Dermis microvascular lymphatic vessel endothelial cell (primary cell): ENCODE data around the gene ZBTB48. TPM values are rescaled to one million over a fixed set of nuclear protein-coding genes. Genes with fewer than 3 reads are reported as not detected.
"Not testable (repeated sequence)": the region's sequence is repeated elsewhere in the genome, so short reads cannot be mapped to it uniquely, and the experiment has no call there.

Experiments used
- DNase-seq, 2 donors: peaks; one replicate each; pipeline versions ENCODE4 v3.0.0 to v3.0.0-alpha.2; 2010; ENCODE audit warnings: low read depth in 2 of 2
- total RNA-seq: library from RNA; depleted of rRNA; stranded (reverse); fragments of >200 nt; gene quantifications from 2 replicates; pipeline ENCODE4 v1.2.1, GENCODE V29; 2014

Gene ZBTB48
- total RNA-seq, 1 donor from 2014 or later = 9.5 TPM

- DNase-seq = no peak
Measured at GRCh38 chr1:6591222-6591621, 11.4 kb downstream of the ZBTB48 start.

DNA sequence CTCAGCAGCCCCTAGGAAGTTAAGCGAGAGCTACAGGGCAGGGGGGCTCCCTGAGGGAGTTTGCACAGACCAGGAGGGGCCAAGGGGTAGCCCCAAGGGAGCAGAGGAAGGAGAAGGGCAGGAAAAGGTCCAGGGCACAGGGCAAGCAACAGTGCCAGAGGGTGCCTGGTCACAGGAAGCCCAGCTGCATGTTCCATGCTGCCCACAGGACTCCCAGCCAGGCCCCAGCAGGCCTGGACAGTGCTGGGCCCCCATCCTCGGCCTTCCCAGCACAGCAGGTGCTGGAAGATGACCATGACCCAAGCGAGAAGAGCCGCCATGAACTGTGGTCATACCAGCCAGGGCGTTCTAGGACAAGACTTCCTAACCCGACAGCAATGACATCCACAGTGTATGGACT, 11.8 kb downstream of the ZBTB48 start:
- no peak for DNase-seq

DNA sequence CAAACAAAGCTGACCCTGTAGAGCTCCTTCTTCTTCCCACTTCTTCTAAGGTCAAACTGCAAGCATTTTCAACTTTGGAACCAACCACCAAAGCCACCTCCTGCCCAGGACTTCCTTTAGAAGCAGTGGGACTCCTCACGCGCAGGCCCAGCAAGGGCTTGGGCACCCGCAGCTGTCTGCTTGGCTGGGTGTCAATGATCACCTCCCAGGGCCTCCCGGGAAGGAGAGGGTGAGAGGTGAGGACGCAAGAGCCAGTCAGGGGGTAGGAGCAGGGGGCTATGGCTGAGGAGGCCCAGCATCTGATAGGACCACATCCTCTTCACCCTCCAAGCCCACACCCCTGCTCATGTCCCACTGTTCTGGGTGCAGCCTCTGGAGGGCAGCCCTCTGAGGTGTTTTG, 12.6 kb downstream of the ZBTB48 start:
- no peak for DNase-seq

DNA sequence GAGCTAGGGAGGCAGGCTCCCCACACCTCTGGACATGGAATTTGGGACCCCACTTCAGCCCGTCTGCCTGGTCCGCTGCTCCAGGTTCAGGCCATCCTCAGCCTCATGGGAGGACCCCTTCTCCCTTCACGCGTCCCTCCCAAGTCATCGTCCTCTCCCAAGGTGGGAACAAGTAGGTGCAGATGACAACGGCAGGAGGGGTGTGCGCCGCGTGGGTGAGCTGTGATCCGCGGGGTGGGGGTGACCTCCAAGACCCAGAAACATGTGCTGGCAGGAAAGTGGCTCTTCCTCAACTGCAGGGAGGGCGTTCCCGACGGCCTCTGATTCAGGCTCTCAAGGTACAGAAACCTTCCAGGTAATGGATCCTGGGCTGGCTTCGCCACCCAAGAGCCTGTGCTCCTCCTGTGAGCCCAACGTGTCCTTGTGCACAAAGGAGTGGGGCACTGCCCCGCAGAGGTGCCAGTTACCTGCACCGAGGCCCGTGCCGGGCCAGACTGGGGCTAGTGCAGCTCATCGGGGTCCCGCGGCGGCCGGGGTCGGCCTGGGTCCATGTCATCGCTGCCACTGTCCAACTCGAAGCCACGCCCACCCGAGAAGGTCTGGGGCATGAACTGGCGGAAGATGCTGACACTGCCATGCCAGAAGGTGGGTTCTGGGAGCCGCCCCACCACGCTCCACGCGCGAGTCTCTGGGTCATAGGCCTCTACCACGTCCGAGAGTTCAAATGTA, 13.2 kb downstream of the ZBTB48 start:
- DNase-seq = no peak

GRCh38 chr1:6593810-6594209, 14.0 kb downstream of the ZBTB48 start:
- no peak for DNase-seq

- no peak for DNase-seq
Measured at GRCh38 chr1:6594977-6595740, 15.4 kb downstream of the ZBTB48 start.

- DNase-seq = peak in 1 of 2 donors; percentile 48
Measured at GRCh38 chr1:6596351-6596750, 16.6 kb downstream of the ZBTB48 start.

DNA sequence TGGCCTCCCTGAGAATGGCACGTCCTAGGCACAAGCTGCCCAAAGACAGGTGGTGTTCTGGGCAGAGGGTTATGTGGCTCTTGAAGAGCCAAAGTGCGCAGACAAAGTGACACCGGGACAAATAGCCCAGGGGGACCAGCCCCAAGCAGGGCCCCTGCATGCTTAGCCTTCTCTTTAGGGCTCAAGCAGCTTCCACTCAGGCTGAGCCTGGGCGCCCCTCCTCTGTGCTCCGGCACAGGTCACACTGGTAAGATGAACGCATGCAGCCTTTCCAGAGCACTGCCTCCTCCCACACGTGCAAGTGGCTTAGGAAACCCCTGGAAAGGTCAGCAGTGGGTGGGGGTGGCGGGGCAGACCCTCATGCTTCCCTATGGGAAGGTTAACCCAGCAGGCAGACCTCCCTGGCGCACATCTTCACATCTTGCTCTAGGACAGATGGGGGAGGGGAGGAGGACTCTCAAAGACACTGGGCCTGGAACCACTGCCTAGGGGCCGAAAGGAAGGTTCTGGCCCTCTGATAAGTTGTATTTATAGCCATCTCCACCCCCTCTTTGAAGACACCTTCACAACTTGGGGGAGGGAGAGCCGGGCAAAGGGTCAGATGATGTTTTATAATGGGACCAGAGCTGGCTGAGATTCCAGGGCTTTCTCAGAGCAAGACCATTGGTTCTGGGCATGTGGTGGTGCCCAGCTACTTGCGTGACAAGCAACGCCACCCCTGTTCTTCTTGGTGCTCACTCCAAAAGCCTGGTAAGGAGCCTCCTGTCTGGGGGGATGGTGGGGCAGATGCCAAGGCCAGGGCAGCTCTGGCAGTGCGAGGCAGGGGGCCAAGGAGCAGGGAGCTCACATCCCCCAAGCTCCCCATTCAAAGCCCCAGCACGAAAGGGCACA, 17.3 kb downstream of the ZBTB48 start:
- DNase-seq = no peak

DNA sequence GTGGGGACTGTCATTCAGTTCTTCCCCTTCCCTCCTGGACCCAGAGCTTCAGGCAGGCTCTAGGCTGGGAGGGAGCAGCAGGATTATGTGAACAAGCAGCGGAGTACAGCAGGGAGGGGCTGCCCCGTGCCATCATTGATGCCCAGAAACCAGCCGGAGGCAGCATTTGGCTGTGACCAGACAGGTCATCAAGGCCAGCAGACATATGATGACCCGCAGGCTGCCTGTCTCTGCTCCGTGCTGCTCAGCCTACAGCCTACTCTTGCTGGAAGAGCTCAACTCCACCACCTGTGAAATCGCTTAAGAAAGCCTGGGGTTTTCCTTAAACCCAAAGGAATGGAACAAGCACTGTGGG, 18.0 kb downstream of the ZBTB48 start:
- DNase-seq = no peak

DNA sequence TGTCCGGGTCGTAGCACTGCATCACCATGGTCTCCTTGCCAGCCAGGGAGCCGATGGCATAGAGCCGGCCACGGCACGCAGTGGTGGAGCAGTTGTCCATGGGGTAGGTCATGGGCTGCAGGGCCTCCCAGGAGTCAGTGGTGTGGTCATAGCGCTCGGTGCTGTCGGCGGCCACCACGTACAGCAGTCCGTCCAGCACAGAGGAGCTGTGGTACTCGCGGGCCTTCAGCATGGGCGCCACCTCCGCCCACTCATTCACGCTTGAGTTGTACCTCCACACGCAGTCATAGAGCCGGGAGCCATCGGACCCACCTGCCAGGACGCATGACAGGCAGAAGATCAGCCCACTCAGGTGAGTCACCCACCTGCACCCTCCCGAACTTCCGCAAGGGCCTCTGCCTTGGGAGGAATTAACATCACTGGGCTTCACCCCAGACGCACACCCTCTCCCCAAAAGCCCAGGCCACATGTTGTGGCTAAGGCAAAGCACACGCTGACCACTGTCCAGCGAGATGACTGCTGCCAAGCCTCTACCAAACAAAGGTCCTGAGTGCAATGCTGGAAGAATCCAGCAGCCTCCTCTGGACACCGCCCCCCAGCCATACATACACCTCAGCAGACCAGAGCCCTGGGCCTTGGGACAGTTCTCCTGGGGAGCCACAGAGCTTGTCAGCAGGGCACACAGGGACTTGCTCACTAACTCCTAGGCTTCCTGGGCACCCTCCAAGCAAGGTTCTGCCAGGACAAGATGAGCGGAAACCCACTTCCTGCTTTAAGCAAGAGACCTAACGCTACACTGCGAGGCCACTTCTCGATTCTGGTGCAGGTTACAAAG, 19.6 kb downstream of the ZBTB48 start:
- DNase-seq = no peak

DNA sequence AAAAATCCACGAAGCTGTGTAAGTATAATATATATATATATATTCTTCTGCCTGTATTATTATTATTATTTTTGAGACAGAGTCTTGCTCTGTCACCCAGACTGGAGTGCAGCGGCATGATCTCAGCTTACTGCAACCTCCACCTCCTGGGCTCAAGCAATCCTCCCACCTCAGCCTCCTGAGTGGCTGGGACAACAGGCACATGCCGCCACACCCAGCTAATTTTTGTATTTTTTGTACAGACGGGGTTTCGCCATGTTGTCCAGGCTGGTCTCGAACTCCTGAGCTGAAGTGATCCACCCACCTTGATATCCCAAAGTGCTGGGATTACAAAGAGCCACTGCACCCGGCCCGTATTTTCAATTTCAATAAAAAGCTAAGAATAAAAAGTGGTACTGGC, 20.2 kb downstream of the ZBTB48 start:
- DNase-seq = not testable (repeated sequence)

DNA sequence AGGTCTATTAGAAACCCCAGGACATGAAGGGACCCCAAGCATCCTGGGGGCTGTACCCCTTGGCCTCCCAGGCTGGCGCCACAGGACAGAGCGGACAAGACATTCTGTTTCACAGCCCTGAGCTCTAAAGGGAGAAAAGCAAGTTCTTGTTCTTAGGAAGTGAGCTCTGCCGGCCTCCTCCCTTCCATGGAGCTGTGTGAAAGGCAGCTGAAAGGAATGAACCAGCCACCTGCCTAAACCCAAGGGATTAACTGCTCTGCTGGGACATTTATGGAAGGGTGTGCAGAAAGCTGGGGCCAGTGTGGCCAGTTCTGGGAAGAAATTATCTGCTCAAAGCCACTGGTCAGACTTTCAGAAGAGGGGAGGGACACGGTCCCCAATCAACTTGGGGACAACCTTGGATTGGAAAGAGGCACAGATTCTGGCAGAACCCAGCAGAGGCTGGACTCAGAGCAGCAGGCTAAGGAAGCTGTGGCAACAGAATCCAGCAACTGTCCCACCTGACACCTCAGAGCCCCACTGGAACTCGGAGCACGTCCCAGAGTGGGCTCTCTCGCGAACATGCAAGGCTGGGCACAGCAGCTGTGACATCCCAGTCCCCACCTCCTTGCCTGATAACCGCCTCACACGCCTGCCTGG, 20.7 kb downstream of the ZBTB48 start:
- DNase-seq = no peak

DNA sequence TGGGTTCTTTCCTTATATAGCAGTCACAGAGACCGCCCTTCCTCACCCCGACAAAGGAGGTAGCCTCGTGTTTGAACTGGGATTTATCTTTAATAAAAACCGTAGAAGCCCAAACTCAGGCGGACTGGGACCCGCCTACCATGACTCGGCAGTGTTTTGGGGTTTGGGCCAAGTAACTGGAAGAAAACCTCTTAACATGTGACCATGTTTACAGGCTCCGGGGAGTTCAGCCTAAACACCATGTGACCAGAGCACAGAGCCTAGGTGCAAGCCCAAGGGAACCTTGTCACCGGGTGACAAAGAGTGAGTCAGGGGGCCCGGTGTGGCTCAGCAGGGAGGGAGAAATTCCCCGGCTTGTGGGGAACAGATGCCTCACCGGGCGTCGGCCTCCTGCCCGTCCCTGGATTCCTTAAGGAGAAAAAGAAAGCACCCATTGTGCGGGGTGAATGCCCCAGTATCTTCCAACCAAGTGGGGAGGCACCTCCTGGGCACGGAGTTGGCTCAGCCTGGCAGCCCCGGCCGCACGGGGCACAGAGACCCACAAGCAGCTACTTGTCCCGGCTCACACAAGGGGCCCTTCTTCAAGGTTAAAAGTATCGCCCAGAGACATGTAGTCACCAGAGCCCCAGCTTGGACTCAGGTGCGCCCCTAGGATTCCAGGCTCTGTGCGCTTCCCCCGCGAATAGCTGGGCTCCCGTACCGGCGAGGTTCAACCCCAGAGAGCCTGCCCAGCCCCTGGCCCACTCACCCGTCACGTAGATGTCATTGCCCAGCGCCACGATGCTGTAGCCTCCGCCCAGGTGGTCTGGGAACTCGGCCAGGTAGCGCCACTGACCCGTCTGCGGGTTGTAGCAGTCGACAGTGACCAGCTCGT, 21.5 kb downstream of the ZBTB48 start:
- peak; percentile 53 to 94 for DNase-seq

DNA sequence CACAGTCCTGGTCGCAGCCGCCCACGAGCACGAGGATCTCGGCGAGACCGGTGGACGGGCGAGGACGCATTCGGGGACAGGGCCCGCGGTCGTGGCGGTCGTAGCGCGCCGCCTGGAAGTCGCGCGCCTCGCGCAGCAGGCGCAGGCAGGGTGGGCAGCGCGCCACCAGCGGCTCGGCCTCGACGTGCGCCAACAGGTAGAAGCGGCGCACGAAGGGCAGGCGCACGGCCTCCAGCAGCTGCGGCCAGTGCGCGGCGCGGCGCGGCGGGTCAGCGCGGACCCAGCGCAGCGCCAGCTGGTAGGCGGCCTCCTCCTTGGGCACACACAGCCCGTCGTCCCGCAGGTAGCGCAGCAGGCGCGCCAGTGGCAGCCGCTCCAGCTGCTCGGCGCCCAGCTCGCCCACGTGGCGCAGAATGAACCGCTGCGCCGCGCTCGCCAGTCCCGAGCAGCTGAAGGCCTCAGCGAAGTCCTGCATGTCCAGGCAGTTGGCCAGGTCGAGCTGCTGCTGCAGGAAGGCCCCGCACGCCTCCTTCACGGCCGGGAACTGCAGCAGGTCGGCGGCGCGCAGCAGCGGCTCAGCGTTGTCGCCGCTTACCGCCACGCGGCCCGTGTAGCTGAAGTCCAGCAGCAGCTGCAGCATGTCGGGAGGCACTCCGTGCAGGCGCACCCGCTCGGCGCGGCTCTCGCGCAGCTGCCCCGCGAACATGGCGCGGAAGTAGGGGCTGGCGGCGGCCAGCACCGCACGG, 22.3 kb downstream of the ZBTB48 start:
- peak in 1 of 2 donors; percentile 63 for DNase-seq

DNA sequence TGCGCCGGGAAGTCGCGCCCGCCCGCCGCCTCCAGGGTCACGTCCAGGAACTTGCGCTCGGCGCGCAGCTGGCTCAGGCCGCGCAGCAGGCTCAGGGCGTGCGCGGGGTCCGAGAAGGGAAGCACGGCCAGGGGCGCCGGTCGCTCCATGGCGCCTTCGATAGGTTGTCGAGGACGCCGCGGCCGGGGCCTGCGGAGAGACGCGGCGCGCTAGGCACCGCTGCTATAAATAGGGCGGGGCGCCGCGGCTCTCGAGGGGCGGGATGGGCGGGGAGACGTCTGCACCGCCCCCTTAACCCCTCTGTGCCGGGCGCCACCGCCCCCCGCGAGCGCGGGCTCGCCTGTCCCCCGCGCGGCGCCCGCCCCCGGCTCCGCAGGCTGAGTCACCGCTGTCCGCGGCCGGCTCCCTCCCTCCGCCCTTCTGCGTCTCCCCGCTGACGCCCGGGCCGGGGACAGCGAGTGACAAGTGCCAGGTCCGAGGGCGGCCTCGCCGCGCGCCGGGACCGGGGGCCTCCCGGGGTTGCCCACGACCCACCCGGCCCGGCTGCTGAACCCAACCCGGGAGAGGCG, 23.0 kb downstream of the ZBTB48 start, which contains the start of gene KLHL21:
KLHL21 (minus strand) TSS at position 201 of the 569 bp plus-strand sequence; CDS start at position 149, 52 bp downstream.
- DNase-seq = peak; percentile 67 to 93

GRCh38 chr1:6603238-6603914, 23.6 kb downstream of the ZBTB48 start:
- DNase-seq = peak in 1 of 2 donors; percentile 76

GRCh38 chr1:6603915-6604558, 24.2 kb downstream of the ZBTB48 start:
- DNase-seq = peak; percentile 78 to 88
